WTC11 (cell line): Measurements from ENCODE around the gene CHRNB4.

ENCODE experiments used
- ATF3 ChIP-seq: sonication (generic); formaldehyde crosslinking; conservative IDR thresholded peaks from 2 replicates; pipeline ENCODE4 v1.8.1; 2022; ENCODE audit warnings: mild to moderate bottlenecking, missing genetic modification reagents
- CTCF ChIP-seq: fragments of 200-600 bp; IDR thresholded peaks from 2 replicates; pipeline ENCODE4 v1.8.0; 2022; ENCODE audit warnings: antibody characterized with exemption
- ELF4 ChIP-seq: sonication (generic); formaldehyde crosslinking; IDR thresholded peaks from 2 replicates; pipeline ENCODE4 v1.8.1; 2022; ENCODE audit warnings: low read depth, mild to moderate bottlenecking, moderate library complexity, missing genetic modification reagents
- ESRRA ChIP-seq: sonication (generic); formaldehyde crosslinking; IDR thresholded peaks from 2 replicates; pipeline ENCODE4 v1.8.1; 2022; ENCODE audit warnings: mild to moderate bottlenecking, missing genetic modification reagents, borderline replicate concordance
- ETV6 ChIP-seq: sonication (generic); formaldehyde crosslinking; IDR thresholded peaks from 2 replicates; pipeline ENCODE4 v1.8.1; 2022; ENCODE audit warnings: mild to moderate bottlenecking, missing genetic modification reagents
- FOXK1 ChIP-seq: sonication (generic); formaldehyde crosslinking; IDR thresholded peaks from 2 replicates; pipeline ENCODE4 v1.8.0; 2022; ENCODE audit warnings: mild to moderate bottlenecking, moderate library complexity, missing genetic modification reagents
- HMGXB4 ChIP-seq: sonication (generic); formaldehyde crosslinking; IDR thresholded peaks from 2 replicates; pipeline ENCODE4 v1.8.1; 2023; ENCODE audit warnings: mild to moderate bottlenecking, moderate library complexity, missing genetic modification reagents
- IRF2 ChIP-seq: sonication (generic); formaldehyde crosslinking; IDR thresholded peaks from 2 replicates; pipeline ENCODE4 v1.8.0; 2022; ENCODE audit warnings: low read depth, missing genetic modification reagents, borderline replicate concordance
- MAX ChIP-seq: sonication (generic); formaldehyde crosslinking; IDR thresholded peaks from 2 replicates; pipeline ENCODE4 v1.8.0; 2022; ENCODE audit warnings: mild to moderate bottlenecking, missing genetic modification reagents
- NR2C2 ChIP-seq: sonication (generic); formaldehyde crosslinking; IDR thresholded peaks from 2 replicates; pipeline ENCODE4 v1.8.0; 2022; ENCODE audit warnings: mild to moderate bottlenecking, missing genetic modification reagents
- PRDM15 ChIP-seq: sonication (generic); formaldehyde crosslinking; IDR thresholded peaks from 2 replicates; pipeline ENCODE4 v1.8.0; 2022; ENCODE audit warnings: missing genetic modification reagents
- ZNF232 ChIP-seq: sonication (generic); formaldehyde crosslinking; IDR thresholded peaks from 2 replicates; pipeline ENCODE4 v1.8.0; 2022; ENCODE audit warnings: mild to moderate bottlenecking, missing genetic modification reagents
- ZNF416 ChIP-seq: fragments of 250-450 bp; sonication (Bioruptor Pico); IDR thresholded peaks from 2 replicates; pipeline ENCODE4 v1.9.0; 2021; ENCODE audit warnings: mild to moderate bottlenecking, inconsistent platforms

- TF ChIP-seq MAX (CRISPR knock-in tag) (no peak), CTCF (no peak), HMGXB4 (CRISPR knock-in tag) (no peak), NR2C2 (CRISPR knock-in tag) (no peak), ELF4 (CRISPR knock-in tag) (no peak), IRF2 (CRISPR knock-in tag) (no peak), ZNF416 (CRISPR knock-in tag) (no peak), ATF3 (CRISPR knock-in tag) (no peak), ETV6 (CRISPR knock-in tag) (no peak), ESRRA (CRISPR knock-in tag) (no peak), FOXK1 (CRISPR knock-in tag) (no peak), ZNF232 (CRISPR knock-in tag) (no peak), PRDM15 (no peak)
Measured at GRCh38 chr15:78636378-78636859, 4.6 kb downstream of the CHRNB4 start.
